ENCODE measurements around the gene NPSR1.

NPSR1 gene

DNA sequence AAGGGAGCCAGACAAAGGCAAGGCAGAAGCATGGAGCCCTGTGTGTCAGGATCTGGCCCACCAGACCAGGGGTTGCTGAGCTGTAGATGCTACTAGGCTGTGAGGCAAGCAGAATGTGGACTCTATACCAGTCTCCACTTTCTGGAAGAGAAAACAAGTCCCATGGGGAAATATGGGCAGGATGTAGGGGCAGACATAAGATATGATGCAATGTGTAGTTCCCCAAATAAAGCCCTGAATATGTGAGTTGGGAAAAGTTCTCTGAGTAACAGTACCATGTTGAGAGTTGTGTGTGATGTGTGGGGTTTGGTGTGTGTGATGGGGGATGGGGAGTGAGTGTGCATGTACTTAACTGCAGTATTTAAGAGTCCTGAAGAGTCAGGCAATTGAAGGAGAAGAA lies 62.3 kb downstream of the NPSR1 start:
- in situ Hi-C loops (cut with HindIII; ENCODE audit: low sequenced_read_pairs) = no loop called here

DNA sequence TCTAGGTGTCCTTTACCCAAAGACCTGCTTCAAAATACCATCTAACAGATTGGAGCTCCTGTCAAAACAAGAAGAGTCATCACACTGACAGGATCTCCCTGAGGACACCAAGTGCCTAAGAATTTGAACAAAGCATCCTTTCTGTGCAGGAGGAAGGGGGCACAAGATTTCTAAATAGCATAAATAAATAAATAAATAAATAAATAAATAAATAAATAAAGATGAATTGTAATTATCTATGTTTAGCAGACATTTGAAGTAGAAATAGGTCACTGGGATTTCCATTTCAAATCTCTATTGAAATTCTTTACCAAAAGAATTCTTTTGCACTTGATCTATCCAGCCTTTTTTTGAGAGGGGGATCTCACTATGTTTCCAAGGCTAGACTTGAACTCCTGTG lies 65.3 kb downstream of the NPSR1 start:
- in situ Hi-C loops (cut with HindIII; ENCODE audit: low sequenced_read_pairs) = no loop called here

DNA sequence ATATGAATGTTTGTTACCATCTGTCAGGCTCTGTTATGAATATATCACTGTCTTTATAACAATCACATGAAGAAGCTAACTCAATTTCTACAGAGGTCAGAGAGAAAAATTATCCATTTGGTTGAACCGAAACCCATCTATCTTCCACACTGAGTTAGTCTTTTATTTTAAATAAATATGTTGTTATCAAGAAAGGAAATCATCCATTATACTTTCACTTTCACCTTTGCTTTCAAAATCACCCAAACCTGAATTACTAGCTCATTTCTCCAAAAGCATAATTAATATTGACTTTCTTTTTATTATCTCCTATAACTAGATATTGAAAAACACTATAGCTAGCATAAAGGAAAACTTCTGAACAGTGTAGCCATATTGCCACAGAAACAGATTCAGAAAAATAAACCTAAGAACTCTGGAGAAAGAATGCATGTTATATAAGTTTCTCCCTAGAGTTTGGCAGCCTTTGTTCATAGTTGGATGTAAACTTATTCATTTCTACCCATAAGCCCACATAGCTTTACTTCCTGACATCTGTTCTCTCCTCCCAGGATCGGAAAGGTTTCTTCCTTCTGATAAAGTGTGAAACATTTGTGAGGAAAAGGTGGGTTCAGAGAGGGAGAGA lies 66.0 kb downstream of the NPSR1 start:
- in situ Hi-C loops (cut with HindIII; ENCODE audit: low sequenced_read_pairs) = no loop called here

DNA sequence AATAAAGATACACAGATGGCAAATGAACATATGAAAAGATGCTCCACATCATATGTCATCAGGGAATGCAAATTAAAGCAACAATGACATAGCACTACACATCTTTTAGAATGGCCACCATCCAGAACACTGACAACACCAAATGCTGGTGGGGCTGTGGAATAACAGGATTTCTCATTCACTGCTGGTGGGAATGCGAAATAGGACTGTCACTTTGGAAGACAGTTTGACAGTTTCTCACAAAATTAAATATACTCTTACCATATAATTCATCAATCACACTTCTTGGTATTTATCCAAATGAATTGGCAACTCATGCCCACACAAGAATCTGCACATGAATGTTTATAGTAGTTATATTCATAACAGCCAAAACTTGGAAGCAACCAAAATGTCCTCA lies 68.2 kb downstream of the NPSR1 start:
- in situ Hi-C loops (cut with HindIII; ENCODE audit: low sequenced_read_pairs) = no loop called here

DNA sequence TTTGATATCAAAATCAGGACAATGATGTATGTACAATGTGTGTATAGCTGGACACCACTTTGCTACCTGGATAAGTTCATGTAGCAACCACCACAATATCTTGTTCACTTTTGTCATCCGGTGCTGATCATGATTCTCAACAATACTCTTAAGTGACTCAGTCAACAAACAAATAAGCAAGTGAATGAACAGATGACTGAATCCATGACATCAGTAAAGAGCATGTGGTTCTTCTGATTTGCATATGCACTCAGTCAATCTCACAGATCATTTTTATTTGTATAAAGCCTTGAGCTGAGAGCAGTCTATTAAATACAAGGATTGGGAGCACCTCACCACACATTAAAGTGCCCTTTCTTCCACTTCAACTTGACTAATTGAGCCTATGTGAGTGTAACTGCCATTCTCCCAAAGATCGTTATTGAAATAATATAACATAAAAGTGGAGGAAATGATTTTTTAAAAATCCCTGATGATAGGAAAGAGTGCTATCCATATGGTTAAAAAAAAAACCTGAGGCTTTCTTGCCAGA lies 69.5 kb downstream of the NPSR1 start:
- in situ Hi-C loops (cut with HindIII; ENCODE audit: low sequenced_read_pairs) = no loop called here

DNA sequence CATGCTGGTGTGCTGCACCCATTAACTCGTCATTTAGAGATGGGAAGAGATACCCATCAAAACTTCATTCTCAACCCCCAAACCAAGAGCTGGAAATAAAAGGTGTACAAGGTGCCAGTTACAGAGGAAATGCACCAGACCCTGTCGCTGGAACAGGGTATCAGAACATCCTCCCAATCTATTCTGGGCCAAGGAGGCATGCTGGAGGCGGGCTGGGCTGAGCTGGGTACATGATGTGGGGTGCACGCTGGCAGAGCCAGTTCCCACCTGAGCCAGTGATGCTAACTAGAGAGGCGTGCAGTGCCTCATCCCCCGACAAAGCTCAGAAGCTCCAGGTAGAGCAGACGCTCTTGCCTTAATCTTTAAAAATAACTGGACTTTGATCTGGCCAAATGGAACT lies 70.1 kb downstream of the NPSR1 start:
- in situ Hi-C loops (cut with HindIII; ENCODE audit: low sequenced_read_pairs) = no loop called here

DNA sequence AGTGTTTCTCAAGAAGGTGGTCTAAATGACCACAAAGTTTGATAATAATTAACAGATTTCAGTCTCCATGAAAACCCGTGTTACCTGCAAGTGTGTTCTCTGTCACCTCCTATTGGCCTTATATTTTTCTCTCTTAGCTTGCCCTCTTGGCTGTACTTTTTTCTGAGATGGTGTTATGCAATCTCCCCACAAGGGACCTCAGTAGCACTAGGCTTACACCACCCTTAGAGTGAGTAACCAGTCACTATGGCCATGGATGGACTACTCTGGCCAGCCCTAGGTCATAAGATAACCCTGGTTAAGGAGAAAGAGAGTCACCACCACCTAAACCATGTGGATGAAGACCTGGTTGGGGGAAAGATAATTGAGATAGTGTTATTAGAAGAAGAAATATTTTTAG lies 76.8 kb downstream of the NPSR1 start:
- in situ Hi-C loops (cut with HindIII; ENCODE audit: low sequenced_read_pairs) = no loop called here

DNA sequence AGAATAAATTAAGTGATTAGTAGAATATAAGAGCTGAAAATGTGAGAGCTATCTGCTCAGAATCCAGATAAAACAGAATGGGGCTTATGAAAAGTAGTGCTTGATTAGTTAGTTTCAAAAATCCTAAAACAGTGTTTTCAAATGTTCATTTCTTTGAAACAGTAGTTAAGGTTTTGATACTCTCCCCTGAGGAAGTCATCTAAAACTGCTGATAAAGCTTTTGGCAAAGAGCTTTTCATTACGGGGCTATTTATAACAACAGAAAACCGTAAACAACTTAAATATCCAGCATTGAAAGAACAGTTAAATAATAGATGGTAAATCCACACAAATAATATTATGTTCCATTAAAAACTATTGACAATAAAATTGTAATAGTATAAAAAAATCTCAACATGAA lies 77.5 kb downstream of the NPSR1 start:
- in situ Hi-C loops (cut with HindIII; ENCODE audit: low sequenced_read_pairs) = no loop called here

DNA sequence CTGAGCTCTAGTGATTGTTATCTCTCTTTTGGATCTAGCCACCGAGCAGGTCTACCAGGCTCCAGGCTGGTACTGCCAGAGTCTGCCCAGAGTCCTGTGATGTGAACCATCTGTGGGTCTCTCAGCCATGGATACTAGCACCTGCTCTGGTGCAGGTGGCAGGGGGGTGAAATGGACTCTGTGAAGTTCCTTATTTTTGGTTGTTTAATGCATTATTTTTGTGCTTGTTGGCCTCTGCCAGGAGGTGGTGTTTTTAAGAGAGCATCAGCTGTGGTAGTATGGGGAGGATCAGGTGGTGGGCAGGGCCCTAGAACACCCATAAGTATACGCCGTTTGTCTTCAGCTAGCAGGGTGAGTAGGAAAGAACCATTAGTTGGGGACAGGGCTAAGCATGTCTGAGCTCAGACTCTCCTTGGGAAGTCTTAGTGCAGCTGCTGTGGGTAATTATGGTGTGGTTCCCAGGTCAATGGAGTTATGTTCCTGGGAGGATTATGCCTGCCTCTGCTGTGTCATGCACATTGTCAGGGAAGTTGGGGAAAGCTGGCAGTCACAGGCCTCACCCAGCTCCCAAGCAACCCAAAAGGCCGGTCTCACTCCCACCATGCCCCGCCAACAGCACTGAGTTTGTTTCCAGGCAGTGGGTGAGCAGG lies 81.8 kb downstream of the NPSR1 start:
- in situ Hi-C loops (cut with HindIII; ENCODE audit: low sequenced_read_pairs) = no loop called here

DNA sequence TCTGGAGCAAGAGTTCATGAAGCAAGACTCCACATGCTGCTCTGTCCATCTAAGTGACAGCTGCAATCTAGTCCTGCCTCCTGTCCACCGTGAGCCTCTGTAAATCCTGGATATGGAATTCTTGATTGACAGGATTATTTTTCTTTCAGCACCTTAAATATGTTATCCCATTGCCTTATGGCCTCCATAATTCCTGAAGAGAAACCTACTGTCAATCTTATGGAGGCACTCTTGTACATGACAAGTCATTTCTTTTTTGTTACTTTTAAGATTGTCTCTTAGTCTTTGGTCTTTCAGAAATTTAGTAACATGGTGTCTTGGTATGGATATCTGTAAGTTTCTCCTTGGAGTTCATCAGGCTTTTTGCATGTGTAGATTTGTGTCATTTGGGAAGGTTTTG lies 82.8 kb downstream of the NPSR1 start:
- in situ Hi-C loops (cut with HindIII; ENCODE audit: low sequenced_read_pairs) = no loop called here

DNA sequence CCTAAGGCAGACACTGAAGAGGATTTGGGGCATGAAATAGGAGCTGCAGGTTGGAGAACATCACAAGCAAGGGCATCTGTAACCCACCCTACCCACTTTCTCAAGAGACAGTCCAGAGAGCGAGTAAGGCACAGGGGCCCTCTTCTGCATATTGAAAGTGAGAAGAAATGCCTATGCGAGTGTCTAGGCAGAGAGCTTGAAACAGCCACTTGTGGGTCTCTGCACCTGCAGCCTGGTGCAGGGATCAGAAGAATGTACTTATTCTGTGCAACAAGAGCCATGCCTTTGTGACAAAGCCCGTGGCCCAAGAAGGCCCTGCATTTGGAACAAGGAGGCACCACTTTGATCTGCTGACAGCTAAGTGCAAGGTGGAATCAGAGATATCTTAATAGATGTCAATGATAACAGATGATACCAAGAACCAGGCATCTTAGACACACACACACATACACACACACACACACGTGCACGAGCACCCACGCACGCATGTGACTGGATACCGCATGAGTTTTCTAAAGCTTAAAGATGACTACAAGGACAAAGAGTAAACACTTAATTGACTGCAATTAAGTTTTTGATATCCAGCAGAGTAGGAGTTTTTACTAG lies 89.3 kb downstream of the NPSR1 start:
- in situ Hi-C loops (cut with HindIII; ENCODE audit: low sequenced_read_pairs) = no loop called here

DNA sequence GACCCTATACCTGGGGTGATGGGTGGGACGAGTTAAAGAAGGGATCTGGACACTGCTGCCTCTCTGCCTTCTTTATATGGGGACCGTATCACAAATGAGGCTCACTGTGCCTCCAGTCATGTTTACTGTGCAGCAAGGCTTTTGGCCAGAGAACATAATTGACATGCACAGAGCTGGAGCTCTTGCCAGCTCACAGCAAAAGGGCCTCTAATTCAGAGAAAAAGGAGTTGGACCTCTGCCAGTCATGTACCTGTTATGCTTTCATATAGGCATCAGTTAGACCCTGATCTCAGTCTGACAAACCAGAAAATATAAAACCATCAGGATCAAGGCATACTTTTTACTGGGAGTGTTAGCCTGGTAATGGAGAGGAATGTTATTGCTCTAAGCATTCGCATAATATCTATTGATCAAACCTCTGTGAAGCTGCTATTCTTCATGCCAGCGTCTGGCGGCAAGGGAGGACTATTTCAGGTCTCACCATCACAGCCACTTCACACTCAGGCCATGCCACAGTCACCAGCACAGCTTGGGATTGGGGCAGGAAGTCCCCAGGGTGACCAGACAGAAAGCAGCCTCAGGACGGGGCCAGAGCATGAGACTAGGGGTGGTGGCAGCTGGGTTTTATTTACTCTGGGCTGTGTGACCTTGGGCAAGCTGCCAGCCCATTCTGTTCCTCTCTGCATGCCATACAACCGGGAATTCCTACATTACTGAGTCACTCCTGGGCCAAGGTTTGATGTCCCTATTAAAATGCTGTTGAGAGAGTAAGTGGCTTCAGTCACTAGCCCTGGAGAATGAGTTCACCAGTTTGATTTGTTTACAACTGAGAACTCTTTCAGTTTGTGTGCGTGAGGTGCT lies 90.1 kb downstream of the NPSR1 start:
- in situ Hi-C loops (cut with HindIII; ENCODE audit: low sequenced_read_pairs) = no loop called here

DNA sequence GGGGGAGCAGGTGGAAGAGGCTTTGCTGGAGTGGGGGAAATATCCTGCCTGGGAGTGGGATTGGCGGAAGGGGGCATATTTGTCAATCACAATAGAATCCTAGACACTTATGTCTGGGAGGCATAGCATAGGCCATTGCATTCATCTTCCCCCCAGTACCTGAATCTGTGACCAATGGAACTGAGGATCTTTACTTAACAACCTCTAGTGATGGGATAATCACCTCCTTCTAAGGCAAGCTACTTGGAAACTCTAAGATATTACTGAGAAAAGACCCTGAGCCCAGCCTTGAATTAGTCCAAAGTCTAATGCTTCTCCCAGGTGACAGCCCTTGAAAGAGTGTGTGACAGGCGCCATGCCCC lies 90.7 kb downstream of the NPSR1 start:
- in situ Hi-C loops (cut with HindIII; ENCODE audit: low sequenced_read_pairs) = no loop called here

DNA sequence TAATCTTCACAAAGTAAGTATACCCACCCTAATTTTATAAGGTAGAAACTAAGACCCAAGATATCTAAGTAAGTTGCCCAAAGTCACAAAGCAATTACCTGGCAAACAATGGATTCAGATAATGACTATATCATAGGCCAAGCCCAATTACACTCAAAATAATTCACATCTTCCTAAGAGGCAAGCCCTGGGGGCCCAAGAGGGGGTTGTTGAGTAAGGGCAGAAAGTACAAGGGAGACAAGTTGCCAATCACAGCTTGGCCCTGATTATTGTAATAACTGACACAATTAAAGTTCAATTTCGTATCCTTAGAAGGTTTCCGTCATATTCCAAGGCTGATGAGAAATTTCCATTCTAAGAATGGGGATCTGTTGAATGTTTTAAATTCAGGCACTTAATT lies 91.4 kb downstream of the NPSR1 start:
- in situ Hi-C loops (cut with HindIII; ENCODE audit: low sequenced_read_pairs) = no loop called here

DNA sequence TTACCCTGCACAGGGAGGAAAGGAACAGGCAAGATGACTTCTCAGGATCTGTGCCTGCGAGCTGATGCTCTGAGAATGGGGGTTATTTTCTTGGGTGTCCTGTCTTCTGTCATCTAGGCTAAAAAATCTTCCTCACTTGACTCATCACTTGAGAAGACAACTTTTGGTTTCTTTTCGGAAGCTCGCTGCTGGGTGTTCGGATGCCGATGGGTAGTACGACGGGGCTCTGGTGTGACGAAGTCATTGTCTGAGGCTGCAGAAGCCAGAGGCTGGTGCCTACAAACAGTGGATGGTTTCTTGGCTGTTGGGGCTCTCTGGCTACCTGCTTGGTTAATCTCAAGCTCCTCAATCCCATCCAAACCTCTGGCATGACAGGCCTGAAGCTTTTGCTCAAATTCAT lies 92.2 kb downstream of the NPSR1 start:
- in situ Hi-C loops (cut with HindIII; ENCODE audit: low sequenced_read_pairs) = no loop called here

DNA sequence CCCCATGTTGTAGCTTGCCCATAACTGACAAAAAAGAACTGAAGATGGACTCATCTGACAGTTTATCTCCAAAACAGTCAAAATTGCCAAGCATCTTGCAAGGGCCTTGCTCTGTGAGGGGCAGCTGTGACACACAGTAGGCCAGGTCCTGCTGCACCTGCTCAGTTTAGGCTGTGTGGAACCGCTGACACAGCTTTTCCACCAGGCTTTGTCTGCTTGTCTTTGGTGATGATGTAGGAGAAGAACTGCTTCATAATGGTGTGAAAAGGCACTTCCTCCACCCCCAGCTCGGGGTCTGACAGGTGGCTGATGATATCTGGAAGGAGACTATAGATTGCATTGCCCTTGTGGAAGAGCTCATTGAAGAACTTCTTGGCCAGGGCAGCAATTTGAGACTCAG lies 92.6 kb downstream of the NPSR1 start:
- in situ Hi-C loops (cut with HindIII; ENCODE audit: low sequenced_read_pairs) = no loop called here

DNA sequence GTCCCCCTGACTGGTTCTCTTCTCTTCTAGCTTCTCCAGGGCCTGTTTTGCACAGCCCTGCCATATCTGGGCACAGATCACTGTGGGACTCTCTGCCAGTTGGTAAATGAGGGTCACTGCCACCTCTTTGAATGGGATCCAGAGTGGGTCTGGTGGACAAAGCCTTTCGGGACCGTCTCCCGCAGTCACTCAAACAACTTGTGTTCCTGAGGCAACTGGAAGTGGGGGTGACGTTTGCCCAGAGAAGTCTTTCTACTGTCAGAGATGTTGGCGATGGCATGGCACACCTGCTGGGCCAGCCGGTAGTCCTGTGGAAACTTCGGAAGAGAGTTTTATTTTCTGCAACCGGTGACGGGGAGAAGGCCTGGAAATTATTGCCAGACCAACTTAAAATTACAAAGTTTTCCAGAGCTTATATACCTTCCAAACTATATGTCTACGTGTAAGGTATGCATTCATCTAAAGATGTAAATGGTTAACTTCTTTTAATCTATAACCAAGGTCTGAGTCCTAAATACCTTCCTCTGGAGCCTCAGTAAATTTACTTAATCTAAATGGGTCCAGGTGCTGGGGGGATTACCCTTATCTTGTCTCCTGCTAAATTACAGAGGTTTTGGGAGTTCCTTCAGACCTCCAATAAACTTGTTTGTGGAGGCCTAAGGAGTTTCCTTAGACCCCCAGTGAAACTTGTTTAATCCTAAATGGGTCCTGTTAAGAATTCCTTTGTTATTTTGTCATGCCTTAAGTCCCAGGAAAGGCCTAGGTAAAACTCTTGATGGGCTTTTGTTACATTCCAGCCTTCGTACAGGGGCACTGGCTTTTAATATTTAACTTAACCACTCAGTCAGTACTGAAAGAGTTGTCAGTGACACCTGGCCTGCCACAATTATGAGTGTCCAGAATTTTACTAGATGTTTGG lies 94.0 kb downstream of the NPSR1 start:
- in situ Hi-C loops (cut with HindIII; ENCODE audit: low sequenced_read_pairs) = no loop called here

DNA sequence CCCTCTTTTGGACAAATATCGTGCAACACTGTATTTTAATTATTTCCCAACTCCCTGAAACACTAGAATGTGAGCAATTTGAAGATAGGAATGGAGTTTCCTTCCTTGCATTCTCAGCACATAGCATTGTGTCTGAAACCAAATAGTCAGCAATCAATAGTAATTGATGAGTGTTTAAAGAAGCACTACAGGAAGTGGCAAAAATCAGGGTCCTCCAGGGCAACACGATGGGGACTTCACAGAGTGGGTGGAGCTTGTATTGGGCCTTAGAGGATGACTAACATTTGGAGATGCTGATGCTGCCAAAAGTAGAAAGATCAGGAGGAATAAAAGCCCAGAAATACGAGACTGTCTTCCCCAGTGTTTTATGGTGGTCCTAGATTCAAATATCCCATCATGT lies 94.9 kb downstream of the NPSR1 start:
- in situ Hi-C loops (cut with HindIII; ENCODE audit: low sequenced_read_pairs) = no loop called here

DNA sequence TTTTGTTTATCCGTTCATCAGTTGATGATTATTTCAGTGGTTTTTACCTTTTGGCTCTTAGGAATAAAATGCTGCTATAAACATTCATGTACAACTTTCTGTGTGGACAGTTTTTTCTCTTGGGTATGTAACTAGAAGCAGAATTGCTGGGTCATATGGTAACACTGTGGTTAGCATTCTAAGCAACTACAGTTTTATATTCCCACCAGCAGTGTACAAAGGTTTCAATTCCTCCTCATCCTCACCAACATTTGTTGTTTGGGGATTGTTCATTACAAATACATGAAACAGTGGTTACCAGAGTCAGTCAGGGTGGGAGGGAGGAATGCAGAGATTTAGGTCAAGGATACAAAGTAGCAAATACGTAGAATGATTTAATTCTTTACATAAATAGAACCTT lies 97.0 kb downstream of the NPSR1 start:
- in situ Hi-C loops (cut with HindIII; ENCODE audit: low sequenced_read_pairs) = no loop called here

DNA sequence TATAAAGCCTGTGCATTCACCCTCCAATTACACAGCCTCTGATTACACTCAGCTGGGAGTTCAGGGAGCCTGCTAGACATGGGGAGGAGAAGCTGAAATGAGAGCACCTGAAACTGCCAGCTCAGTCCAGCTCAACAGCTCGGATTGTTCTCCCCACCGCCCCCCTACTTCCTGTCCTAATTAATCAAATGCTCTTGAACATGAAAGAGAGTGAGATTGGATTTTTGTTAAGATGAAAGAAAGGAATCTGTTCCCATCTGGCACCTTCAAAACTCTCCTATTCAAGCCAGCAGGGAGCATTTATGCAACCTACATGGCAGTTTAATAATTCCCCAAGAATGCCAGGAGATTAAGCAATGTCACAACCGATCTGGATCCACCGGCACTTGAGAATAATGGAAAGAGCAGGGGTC lies 98.0 kb downstream of the NPSR1 start:
- in situ Hi-C loops (cut with HindIII; ENCODE audit: low sequenced_read_pairs) = no loop called here

DNA sequence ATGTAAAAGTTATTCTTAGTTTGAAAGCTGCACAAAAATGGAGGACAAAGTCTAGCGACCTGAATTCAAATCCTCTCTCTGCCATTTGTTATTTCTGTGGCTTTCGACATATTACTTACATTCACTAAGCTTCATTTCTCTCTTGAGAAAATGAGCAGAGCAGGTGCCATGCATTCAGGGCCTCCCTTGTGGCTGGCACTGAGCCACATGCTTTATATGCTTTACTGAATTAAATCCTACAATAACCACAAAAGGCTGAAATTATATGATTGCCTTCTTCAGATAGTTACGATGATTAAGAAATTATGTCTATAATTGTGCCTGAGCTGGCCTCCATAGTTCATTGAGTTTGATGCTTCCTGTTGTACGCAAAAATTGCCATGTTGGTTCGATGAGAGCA lies 98.7 kb downstream of the NPSR1 start:
- in situ Hi-C loops (cut with HindIII; ENCODE audit: low sequenced_read_pairs) = no loop called here
